NCI-H446 (cell line): ENCODE results near the gene PIK3IP1.
"Not testable (repeated sequence)": the region's sequence is repeated elsewhere in the genome, so short reads cannot be mapped to it uniquely, and the experiment has no call there.

Experiments used
- DNase-seq, 2 experiments: peaks; one replicate each; lab custom pipeline; 2025; lab: John Stamatoyannopoulos, UW

Gene PIK3IP1

DNA sequence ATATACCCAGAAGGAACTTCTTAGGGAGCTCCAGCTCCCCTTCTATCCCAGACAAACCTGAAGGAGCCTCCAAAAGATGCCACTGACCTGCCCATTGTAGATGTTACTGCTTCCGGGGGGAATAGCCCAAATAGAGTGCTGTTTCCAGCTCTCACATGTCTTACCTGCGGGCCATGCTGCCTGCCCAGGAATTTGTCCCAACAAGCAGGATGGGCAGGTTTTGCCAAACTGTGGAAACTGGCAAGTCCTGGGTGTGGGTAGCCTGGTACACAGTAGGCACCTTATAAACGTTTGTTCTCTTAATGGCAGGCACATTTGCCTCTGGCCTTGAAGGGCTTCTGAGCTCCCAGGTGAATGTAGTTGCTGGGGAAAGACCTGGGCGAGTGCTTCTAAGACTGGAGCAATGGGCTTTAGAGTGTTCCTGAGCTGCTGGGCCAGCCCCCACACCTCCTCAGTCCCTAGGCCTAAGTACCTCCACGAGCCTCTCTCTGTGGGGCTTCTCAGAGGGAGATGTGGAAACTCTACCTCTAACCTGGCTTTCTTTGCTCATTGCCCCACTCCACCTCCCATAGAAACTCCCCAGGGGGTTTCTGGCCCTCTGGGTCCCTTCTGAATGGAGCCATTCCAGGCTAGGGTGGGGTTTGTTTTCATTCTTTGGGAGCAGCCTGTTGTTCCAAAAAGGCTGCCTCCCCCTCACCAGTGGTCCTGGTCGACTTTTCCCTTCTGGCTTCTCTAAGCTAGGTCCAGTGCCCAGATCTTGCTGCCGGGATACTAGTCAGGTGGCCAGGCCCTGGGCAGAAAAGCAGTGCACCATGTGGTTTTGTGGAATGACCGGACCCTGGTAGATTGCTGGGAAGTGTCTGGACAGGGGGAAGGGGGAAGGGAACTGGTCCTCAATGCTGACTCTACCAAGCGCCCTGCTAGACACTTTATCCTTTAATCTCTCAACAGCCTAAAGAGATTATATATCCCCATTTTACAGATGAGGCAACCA, 43.0 kb downstream of the PIK3IP1 start:
- no peak for DNase-seq

DNA sequence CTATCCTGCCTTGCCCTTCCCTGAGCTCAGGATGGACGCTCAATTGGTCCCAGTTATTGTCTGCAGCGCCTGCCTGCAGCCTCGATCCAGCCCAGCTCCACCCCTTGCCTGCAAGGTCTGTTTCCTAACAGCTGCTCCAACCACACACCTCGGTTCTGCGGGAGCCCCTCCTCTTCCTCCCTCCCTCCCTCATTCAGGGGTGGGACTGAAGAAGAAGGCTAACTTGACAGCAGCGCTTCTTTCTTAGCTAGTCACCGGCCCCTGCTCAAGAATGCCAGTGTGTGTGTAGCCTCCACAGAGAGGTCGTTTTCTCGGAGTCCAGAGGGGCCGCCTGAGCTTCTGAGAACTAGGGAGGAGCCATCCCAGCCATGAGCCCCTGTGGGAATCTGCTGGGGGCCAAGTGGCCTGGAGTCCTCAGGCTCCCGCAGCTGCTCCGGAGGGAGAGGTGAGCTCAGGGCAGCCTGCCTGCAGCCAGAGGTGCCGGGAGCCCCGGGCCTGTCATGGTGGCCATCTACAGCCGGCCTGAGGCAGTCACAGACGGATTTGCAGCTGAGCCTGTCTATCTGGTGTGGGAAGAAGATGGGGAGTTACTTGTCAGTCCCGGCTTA, 44.0 kb downstream of the PIK3IP1 start:
- peak in 1 of 2 experiments; percentile 23 for DNase-seq

DNA sequence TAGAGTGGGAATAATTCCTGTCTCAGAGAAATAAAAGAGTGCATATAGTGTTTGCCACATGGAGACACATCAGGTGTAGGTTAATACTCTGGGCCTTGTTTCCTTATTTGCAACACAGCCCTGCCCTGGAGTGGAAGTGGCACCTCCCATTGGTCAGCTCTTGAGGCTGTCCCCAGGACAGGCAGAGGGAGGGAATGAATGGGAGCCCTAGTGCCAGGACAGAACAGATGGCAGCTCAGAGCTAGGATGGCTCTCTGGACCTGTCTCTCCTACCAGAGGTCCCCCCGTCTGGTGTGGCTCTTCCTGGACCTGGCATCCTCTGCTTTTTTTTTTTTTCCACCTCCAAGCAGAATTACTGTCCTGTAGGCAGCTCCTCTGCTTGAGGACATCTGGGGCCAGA, 44.6 kb downstream of the PIK3IP1 start:
- DNase-seq, result no peak

GRCh38 chr22:31246687-31247086, 45.6 kb downstream of the PIK3IP1 start:
- no peak for DNase-seq

DNA sequence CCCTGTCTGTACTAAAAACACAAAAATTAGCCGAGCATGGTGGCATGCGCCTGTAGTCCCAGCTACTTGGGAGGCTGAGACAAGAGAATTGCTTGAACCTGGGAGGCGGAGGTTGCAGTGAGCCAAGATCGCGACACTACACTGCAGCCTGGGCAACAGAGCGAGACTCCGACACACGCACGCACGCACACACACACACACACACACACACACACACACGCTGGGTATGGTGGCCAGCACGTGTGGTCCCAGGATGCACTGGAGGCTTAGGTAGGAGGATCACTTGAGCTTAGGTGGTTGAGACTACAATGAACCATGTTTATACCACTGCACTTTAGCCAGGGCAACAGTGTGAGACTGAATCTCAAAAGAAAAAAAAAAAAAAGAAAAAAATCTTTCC, 46.3 kb downstream of the PIK3IP1 start:
- DNase-seq, result not testable (repeated sequence)

DNA sequence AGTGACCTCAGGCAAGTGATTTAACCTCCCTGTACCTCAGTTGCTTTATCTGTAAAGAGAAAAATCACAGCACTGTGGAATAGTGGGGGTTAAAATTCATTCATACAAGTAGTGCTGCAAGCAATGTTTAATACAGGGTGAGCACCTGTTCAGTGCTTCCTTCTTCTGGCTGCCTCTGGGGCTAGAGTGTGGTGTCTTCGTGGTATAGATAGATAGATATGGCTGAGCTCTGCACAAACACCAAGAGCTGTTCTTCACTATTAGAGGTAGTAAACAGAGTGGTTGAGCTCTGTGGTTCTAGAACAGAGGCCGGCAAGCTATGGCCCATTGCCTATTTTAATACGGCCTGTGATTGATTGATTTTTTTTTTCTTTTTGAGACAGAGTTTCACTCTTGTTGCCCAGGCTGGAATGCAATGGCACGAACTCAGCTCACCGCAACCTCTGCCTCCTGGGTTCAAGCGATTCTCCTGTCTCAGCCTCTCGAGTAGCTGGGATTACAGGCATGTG, 47.3 kb downstream of the PIK3IP1 start:
- no peak for DNase-seq

DNA sequence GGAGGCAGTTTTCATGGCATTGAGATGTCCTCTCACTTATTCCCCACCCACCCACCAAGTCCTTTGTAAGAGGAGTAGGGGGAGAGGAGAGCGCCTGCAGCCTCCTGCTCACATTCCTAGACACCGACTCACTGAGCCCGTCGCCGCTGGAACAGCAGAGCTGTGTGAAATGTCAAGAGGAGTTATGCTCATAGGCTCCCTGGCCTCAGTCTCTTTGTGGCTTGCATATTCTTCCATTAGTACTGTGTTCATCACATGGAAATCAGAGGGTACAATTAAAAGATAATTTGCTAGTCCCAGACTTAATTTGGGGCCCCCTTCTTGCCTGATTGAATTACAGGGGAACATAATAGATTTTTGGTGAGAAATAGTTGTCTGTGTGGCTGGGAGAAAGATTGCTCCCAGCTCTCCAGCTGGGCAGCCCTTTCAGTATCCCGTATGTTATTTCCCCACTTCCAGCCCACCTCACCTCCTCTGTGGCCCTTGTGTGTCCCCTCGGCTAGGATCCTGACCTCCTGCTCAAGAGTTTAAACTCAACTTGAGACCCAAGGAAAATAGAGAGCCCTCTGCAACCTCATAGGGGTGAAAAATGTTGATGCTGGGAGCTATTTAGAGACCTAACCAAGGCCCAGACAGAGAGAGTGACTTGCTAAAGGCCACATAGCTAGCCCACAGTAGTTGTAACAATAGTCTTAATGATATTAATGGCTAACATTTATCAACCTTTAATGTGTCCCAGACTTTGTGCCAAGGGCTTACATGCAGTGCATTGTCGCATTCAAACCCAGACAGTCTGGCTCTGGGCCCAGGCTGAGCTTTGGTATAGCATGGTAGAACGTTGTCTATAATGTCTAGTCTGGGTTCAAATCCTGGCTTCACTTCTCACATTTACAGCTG, 48.0 kb downstream of the PIK3IP1 start:
- DNase-seq, result peak; percentile 13 to 44

GRCh38 chr22:31243339-31244045, 48.8 kb downstream of the PIK3IP1 start:
- DNase-seq, result no peak

GRCh38 chr22:31241936-31242335, 50.4 kb downstream of the PIK3IP1 start:
- no peak for DNase-seq

GRCh38 chr22:31241200-31241599, 51.1 kb downstream of the PIK3IP1 start:
- DNase-seq, result no peak

DNA sequence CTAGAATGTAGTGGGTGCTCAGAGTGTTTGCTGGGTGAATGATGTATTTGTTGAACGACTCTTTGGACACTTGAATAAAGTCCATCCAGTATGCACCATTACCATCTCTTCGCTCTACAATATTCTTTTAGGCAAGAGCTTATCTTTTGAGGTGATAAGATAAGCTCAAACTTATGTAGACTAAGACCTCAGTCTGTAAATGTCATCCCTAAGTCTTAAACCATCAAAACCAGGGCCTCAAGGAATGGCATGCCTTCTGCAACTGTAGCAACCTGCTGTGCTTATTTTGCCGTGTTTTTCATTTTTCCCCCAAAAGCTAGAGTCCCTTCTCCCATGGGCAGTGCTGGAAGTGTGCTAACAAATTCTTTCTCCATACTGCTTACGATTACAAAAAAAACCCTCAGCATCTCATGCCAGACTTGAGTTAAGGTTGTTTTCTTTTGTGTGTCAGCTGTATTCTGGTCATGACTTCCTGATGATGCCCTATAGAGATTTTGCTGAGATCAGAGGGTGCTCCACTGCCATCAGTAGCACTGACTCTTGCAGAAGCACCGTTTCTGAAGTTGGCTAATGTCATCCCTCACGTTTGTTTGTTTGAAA, 52.4 kb downstream of the PIK3IP1 start:
- DNase-seq, result no peak

DNA sequence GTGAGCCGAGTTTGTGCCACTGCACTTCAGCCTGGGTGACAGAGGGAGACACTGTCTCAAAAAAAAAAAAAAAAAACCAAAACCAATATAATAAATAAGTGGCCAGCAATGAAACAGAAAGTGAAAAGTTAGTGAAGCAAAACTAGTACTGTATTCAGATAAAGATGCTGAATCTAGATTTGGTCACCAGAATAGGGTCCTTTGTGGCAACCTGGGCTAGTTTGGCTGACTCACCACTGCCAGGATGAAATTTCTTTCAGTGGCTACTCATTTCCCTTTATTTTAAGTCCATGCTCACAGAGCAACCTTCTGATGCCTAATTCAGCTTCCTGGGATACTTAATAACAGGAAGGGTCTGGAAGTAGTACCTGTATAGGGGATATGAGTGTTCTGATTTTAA, 54.2 kb downstream of the PIK3IP1 start:
- DNase-seq, result no peak

- DNase-seq, result not testable (repeated sequence)
Observed at GRCh38 chr22:31236044-31236443, 56.2 kb downstream of the PIK3IP1 start.

GRCh38 chr22:31235081-31235480, 57.2 kb downstream of the PIK3IP1 start:
- DNase-seq, result no peak

DNA sequence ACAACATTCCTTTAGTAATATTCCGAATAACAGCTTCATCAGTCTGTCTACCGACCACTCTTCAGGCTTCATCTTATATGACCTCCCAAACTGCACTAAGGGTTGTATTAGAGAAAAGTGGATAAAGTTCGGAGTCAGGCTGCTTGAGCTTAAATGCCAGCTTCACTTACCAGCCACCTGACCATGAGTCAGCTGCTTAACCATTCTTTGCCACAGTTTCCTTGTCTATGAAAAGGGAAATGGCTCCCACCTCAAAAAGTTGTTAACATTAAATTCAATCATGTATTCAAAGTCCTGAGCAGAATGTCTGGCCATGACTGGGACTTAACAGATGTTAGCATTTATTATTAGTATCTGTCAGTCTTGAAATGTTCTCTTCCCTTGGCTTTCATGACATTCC, 59.3 kb downstream of the PIK3IP1 start:
- no peak for DNase-seq
